RPMI7951 (cell line): ENCODE data around the gene SYNGR2. TPM values are rescaled to one million over a fixed set of nuclear protein-coding genes. Genes with fewer than 3 reads are reported as not detected.
A peak's percentile ranks its signal among the peaks of the same experiment; 100 is the strongest.
"Not testable (repeated sequence)": the region's sequence is repeated elsewhere in the genome, so short reads cannot be mapped to it uniquely, and the experiment has no call there.

Source experiments
- DNase-seq: peaks from one replicate; pipeline ENCODE4 v3.0.0-alpha.2; 2012; ENCODE audit warnings: low read depth
- total RNA-seq: library from RNA; depleted of rRNA; stranded (reverse); fragments of >200 nt; shearing (Covaris generic); gene quantifications from 2 replicates; pipeline ENCODE4 v1.2.3, GENCODE V29; 2014

SYNGR2 gene
- total RNA-seq, 1 experiment from 2014 or later: 17.3 TPM

DNA sequence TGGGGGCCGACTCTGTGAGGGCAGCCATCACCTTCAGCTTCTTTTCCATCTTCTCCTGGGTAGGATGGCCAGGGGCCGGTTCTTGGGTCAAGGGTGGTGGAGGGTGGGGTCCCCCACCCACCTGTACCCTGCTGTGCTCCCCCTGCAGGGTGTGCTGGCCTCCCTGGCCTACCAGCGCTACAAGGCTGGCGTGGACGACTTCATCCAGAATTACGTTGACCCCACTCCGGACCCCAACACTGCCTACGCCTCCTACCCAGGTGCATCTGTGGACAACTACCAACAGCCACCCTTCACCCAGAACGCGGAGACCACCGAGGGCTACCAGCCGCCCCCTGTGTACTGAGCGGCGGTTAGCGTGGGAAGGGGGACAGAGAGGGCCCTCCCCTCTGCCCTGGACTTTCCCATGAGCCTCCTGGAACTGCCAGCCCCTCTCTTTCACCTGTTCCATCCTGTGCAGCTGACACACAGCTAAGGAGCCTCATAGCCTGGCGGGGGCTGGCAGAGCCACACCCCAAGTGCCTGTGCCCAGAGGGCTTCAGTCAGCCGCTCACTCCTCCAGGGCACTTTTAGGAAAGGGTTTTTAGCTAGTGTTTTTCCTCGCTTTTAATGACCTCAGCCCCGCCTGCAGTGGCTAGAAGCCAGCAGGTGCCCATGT, 3.3 kb downstream of the SYNGR2 start:
- not testable (repeated sequence) for DNase-seq

GRCh38 chr17:78172249-78173051, 4.1 kb downstream of the SYNGR2 start:
- DNase-seq: no peak

- no peak for DNase-seq
Measured at GRCh38 chr17:78173097-78173715, 4.8 kb downstream of the SYNGR2 start.

DNA sequence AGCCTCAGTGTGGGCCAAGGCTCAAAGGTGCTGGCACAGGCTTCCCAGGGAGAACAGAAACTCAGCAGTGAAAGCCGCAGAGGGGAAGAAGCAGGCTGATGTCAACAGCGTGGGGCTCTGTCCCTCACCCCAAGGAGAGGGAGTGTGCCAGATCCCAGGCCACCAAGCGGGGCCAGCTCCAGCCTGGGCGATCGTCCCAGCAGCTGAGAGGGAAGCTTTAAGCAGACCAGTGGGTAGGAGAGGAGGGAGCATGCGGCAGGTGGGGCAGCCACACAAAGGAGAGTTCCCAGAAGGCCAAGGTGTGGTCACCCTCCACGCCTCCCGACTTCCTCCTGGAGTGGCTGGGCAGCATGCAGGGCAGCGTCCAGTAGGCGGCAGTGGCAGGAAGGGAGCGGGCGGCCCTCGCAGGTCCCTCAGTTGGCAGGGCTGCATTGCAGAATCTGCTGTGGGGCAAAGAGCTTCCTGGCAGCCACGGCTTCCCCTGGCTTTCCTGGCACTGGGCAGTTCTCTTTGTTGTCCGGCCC, 6.0 kb downstream of the SYNGR2 start:
- no peak for DNase-seq

- no peak for DNase-seq
Measured at GRCh38 chr17:78174870-78175642, 6.7 kb downstream of the SYNGR2 start.

DNA sequence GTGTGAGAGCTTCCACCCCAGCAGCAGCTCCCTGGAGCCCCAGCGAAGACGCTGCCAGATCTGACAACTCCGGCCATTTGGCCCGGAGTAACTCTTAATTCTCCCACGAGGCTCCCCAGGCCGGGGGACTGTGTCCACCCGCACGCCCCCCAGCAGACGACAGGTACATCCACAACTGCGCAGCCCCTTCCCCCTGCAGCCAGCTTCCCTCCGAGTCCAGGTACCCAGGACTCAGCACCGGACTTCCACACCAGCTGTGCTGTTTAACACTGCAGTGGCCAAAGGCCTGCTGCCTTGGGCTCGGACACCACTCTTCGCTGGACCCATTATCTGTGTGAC, 7.2 kb downstream of the SYNGR2 start:
- no peak for DNase-seq

DNA sequence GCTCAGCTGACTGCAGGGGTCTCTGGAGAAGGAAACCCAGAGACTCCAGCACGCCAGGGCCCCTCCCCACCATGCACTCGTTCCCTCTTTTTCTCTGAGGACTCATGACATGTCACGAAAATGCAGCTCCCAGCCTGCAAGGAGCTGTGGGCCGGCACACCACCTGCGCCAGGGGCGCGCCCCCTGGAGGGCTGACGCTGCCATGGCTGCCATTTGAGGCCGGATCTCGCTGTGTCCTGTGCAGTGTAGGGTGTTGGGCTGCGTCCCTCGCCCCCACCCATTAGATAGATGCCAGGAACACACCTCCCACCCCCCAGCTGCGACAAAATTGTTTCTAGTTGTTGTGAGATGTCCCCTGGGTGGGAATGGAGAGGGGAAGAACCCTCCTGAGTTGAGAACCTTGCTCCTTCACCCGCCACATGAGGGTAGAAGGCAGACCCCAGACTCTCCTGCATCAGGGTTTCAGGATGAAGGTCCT, 8.2 kb downstream of the SYNGR2 start:
- no peak for DNase-seq

DNA sequence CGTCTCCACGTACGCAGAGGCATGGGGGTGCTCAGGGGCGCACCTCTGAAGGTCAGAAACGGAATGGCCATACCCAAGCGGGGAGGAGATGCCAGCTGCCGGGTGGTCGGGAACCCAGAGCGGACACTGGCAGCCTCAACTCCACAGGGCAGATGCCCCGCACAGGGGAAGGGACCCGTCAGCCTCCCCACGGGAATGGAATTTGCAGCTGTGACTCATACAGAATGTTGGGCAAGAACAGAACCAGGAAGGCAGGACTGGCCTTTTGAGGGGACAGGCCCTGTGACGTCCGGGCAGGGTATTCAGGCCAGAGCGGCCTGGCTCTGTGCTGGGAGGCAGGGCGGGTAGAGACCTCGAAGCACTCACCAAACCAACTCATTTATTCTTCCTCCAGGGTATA, 11.0 kb downstream of the SYNGR2 start:
- DNase-seq: no peak

DNA sequence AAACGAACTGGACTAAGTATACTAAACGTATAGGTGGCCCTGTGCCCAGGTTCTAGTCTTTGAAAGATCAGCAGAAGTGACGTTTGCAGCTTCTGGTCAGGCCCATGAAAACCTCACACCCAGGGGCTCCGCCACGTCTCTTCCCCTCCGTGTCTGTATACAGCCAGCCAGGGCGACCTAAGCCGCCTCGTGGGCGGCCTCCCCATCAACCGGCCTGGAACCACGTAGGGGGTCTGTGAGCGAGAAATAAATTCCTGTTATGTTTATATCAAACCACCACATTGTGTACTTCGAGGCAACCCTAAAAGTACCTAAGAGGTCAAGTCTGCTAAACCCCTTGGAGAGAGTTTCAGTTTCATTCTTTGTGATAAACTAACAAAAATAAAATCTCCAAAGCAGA, 11.7 kb downstream of the SYNGR2 start:
- DNase-seq: no peak

- DNase-seq: no peak
Measured at GRCh38 chr17:78180508-78180907, 12.1 kb downstream of the SYNGR2 start.

- DNase-seq: no peak
Measured at GRCh38 chr17:78182504-78182903, 14.1 kb downstream of the SYNGR2 start.

- no peak for DNase-seq
Measured at GRCh38 chr17:78183916-78184315, 15.5 kb downstream of the SYNGR2 start.

DNA sequence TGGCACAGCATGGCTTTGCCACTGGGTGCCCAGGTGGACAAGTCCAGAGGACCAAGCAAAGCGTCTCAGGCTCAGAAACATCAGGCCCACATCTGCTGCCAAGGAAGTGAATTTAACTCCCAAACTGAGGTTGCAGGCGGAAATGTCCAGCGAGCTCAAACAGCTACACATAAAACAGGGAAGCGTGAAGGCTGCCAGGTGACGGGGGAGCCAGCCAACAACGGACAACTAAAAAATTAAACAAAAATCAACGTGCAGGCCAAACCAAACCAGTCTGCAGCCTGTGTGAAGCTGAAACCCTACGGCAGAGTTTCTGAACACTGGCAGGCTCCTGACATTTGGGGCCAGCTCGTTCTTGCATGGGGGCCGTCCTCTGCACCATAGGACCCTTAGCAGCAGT, 16.0 kb downstream of the SYNGR2 start:
- no peak for DNase-seq

- no peak for DNase-seq
Measured at GRCh38 chr17:78184868-78185267, 16.5 kb downstream of the SYNGR2 start.

DNA sequence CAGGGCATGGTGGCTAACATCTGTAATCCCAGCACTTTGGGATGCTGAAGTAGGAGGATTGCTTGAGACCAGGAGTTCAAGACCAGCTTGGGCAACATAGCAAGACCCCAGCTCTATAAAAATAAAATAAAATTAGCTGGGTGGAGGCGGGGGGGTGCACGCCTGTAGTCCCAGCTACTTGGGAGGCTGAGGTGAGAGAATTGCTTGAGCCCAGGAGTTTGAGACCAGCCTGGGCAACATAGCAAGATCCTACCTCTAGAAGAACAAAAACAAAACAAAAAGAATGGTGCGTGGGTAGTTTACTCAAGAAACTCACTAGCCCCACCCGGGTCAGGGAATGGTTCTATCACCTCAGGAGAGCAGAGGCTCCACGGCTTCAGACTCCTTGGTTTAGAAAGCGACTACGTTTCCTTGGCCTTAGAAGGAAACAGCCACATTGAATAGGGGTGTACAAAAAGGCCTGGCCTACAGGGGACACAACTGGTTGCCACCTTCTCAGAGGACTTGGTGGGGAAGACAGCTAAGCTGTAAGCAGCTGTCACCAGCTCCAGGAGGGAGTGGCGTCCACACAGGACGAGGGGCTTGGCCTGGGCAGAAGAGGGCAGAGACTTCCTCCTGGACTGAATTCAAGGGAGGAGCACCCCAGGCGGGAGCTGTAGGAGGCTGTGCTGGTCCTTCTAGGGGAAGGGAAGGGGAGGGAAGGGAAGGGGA, 17.8 kb downstream of the SYNGR2 start:
- peak; percentile 66 for DNase-seq

DNA sequence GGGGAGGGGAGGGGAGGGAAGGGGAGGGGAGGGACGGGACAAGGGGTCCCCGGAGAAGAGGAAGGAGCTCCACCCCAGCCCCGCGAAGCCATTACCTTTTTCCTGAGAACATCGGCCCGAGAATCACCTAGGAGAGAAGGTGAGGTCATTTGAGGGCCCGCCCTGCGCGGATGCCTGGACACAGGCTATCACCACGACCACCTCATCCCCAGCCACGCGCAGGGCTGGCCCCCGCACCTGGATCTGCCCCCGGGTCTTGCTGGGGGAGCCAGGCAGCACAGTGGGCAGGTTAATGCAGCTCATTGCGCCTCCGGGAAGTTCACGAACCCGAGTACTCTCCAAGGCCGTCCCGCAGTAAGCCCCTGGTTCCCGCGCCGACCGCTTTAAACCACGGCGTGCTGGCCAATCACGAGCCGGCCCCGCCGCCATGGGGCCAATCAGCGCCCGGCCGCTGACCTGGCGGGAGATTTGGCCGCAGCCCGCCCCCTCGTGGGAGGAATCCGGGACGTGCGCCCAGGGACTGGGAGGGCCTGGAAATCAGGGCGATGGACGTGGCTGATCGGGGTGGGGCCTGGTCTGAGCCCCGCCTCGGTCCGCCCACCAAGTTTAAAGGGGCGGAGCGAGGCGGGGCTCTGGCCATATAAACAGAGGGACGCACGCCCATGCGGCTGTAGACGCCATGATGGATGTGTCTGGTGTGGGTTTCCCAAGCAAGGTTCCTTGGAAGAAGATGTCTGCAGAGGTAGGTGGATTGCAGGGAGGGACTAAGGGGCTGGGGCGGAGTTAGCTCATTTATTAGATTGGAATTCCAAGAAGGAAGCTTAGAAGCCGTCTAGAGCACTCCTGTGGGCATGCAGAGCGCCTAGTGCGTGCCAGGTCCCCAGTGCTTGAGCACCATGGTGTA, 18.6 kb downstream of the SYNGR2 start, which contains the start of the genes AFMID and TK1:
TSS of gene AFMID (plus strand) at position 671 of the 904 bp plus-strand sequence. CDS start at position 680, 9 bp downstream.
TSS of gene TK1 (minus strand) at position 361 of the 904 bp plus-strand sequence. CDS start at position 303, 58 bp downstream.
- DNase-seq: peak; percentile 94

DNA sequence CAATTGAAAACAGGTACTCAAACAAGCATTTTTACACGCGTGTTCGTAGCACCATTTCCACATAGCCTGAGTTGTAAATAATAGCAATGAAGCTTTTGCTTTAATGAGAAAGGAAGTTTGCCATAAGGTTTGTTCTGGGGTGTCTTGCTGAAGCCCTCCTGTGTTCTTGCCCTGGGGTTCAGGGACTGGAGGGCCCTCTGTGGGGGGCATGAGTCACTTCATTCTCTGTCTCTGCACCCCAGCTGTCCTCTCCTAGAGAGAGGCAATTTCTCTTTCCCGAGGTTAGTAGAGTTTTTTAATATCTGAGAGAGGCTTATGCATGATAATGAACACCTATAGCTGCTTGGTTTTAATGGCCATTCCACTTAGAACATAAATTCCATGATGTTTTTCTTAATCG, 28.3 kb downstream of the SYNGR2 start:
- no peak for DNase-seq

- no peak for DNase-seq
Measured at GRCh38 chr17:78197147-78197832, 28.9 kb downstream of the SYNGR2 start.

DNA sequence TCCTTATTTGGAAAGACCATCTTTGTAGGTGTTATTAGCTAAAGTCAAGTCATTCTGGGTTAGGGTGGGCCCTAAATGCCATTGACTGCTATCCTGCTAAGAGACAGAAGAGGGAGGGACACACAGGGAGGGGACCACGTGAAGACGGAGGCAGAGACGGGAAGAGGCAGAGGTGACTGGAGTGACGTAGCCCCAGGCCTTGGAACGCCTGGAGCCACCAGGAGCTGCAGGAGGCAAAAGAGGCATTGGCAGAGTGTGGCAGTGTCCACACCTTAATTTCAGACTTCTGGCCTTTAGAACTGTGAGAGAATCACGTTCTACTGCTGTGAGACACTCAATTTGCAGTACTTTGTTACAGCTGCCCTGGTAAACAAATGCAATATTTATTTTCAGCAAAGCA, 32.1 kb downstream of the SYNGR2 start:
- DNase-seq: no peak
